ENCODE data around the gene DYNLT1. TPM values are rescaled to one million over a fixed set of nuclear protein-coding genes. Genes with fewer than 3 reads are reported as not detected.

Gene DYNLT1
- total RNA-seq, 4 donors from 2014 or later, result 2.8 to 104 (median 75.5) TPM

- Histone ChIP-seq H3K27me3 (no peaks in the 10 kb centered on the region), H3K36me3 (peaks cover 0 to 51% (median 16%) of the 10 kb centered on the region in 4 donors), H3K4me1 (no peaks in the 10 kb centered on the region), H3K4me3 (no peak overlapping the region), H3K9me3 (no peaks in the 10 kb centered on the region), H3K27ac (no peak overlapping the region)
- no peak for DNase-seq
- intact Hi-C loops (cut with DNase I; ENCODE audit: low total_unique reads), result no loop called here
- no peak for TF ChIP-seq EP300 (IDR thresholded peaks at IDR 0.05; ENCODE audit: low read depth)
- no peak for TF ChIP-seq POLR2AphosphoS5 (IDR thresholded peaks at IDR 0.05)
- no peak for TF ChIP-seq CTCF (IDR thresholded peaks at IDR 0.05)
- TF ChIP-seq POLR2A (IDR thresholded peaks at IDR 0.05), result no peak
- 92% methylated on average over 9 of the region's 9 CpGs; no CpG with 5 or more reads in 1 of the 2 donors for WGBS, 2 donors (ENCODE audit: low coverage in 1 of 2)
- in situ Hi-C loops (cut with MboI; ENCODE audit: low pct_ligation_motif_present in 1 of 4, low pct_unique_long_range_greater_than_20kb in 1 of 4, low sequenced_read_pairs in 3 of 4), result loop anchor here in 2 of 4 donors (25.0 kb wide), 1 partner anchor 398 kb away; no protein-coding TSS in a partner anchor
Measured at GRCh38 chr6:158610319-158610968, 34.1 kb downstream of the DYNLT1 start.

GRCh38 chr6:158609455-158610155 is 34.9 kb downstream of the DYNLT1 start:
- H3K27me3 ChIP-seq, result no peaks in the 10 kb centered on the region
- in situ Hi-C loops (cut with MboI; ENCODE audit: low pct_ligation_motif_present in 1 of 4, low pct_unique_long_range_greater_than_20kb in 1 of 4, low sequenced_read_pairs in 3 of 4) (loop anchor here in 3 of 4 donors (10.0 to 25.0 kb wide), 2 partner anchors 385 to 397 kb away; no protein-coding TSS in a partner anchor), intact Hi-C loops (cut with DNase I; ENCODE audit: low total_unique reads) (loop anchor here (10.0 kb wide), 1 partner anchor 385 kb away; no protein-coding TSS in a partner anchor)
- H3K36me3 ChIP-seq, result peaks cover 0 to 46% (median 16%) of the 10 kb centered on the region in 4 donors
- no peak overlapping the region for H3K4me3 ChIP-seq
- DNase-seq, result no peak
- TF ChIP-seq POLR2AphosphoS5 (IDR thresholded peaks at IDR 0.05) (no peak), CTCF (IDR thresholded peaks at IDR 0.05) (no peak), POLR2A (IDR thresholded peaks at IDR 0.05) (no peak), EP300 (IDR thresholded peaks at IDR 0.05; ENCODE audit: low read depth) (no peak)
- H3K27ac ChIP-seq, result no peak overlapping the region
- WGBS, 2 donors (ENCODE audit: low coverage in 1 of 2), result 94% methylated on average over 12 of the region's 13 CpGs; no CpG with 5 or more reads in 1 of the 2 donors
- no peaks in the 10 kb centered on the region for H3K4me1 ChIP-seq
- H3K9me3 ChIP-seq, result no peaks in the 10 kb centered on the region

GRCh38 chr6:158608221-158608620 is 36.3 kb downstream of the DYNLT1 start:
- Histone ChIP-seq H3K4me3 (no peak overlapping the region), H3K36me3 (peaks cover 0 to 45% (median 16%) of the 10 kb centered on the region in 4 donors), H3K4me1 (no peaks in the 10 kb centered on the region), H3K27ac (no peak overlapping the region), H3K9me3 (no peaks in the 10 kb centered on the region), H3K27me3 (no peaks in the 10 kb centered on the region)
- in situ Hi-C loops (cut with MboI; ENCODE audit: low pct_ligation_motif_present in 1 of 4, low pct_unique_long_range_greater_than_20kb in 1 of 4, low sequenced_read_pairs in 3 of 4) (loop anchor here in 3 of 4 donors (10.0 to 25.0 kb wide), 2 partner anchors 383 to 396 kb away; no protein-coding TSS in a partner anchor), intact Hi-C loops (cut with DNase I; ENCODE audit: low total_unique reads) (loop anchor here (10.0 kb wide), 1 partner anchor 383 kb away; no protein-coding TSS in a partner anchor)
- DNase-seq, result no peak
- WGBS, 2 donors (ENCODE audit: low coverage in 1 of 2), result 88 to 100% methylated on average over 2 to 12 of the region's 12 CpGs
- TF ChIP-seq EP300 (IDR thresholded peaks at IDR 0.05; ENCODE audit: low read depth) (no peak), CTCF (IDR thresholded peaks at IDR 0.05) (no peak), POLR2AphosphoS5 (IDR thresholded peaks at IDR 0.05) (no peak), POLR2A (IDR thresholded peaks at IDR 0.05) (no peak)
